CD1c-positive myeloid dendritic cell (primary cell): Measurements from ENCODE around the gene TMEM135.
A peak's percentile ranks its signal among the peaks of the same experiment; 100 is the strongest.

Experiments used
- DNase-seq: peaks from one replicate; pipeline ENCODE4 v3.0.0-alpha.2; 2016; ENCODE audit errors: extremely low spot score

TMEM135 gene

GRCh38 chr11:87301785-87302540 lies 264.2 kb downstream of the TMEM135 start:
- DNase-seq = no peak

GRCh38 chr11:87304412-87304811 lies 266.7 kb downstream of the TMEM135 start:
- DNase-seq = no peak

- DNase-seq = no peak
Measured at GRCh38 chr11:87306262-87306851, 268.6 kb downstream of the TMEM135 start.

- DNase-seq = no peak
Measured at GRCh38 chr11:87307101-87307500, 269.4 kb downstream of the TMEM135 start.

GRCh38 chr11:87315229-87315628 lies 277.5 kb downstream of the TMEM135 start:
- DNase-seq = no peak

- no peak for DNase-seq
Measured at GRCh38 chr11:87316491-87316890, 278.8 kb downstream of the TMEM135 start.

GRCh38 chr11:87317441-87317840 lies 279.7 kb downstream of the TMEM135 start:
- no peak for DNase-seq

- DNase-seq = no peak
Measured at GRCh38 chr11:87320123-87320522, 282.4 kb downstream of the TMEM135 start.

- no peak for DNase-seq
Measured at GRCh38 chr11:87322568-87322967, 284.8 kb downstream of the TMEM135 start.

- DNase-seq = no peak
Measured at GRCh38 chr11:87323899-87324298, 286.2 kb downstream of the TMEM135 start.

- DNase-seq = no peak
Measured at GRCh38 chr11:87324817-87325489, 287.2 kb downstream of the TMEM135 start.

- no peak for DNase-seq
Measured at GRCh38 chr11:87325490-87325872, 287.7 kb downstream of the TMEM135 start.

- DNase-seq = no peak
Measured at GRCh38 chr11:87326594-87326993, 288.9 kb downstream of the TMEM135 start.

GRCh38 chr11:87329172-87329571 lies 291.4 kb downstream of the TMEM135 start:
- DNase-seq = no peak

GRCh38 chr11:87330187-87330601 lies 292.5 kb downstream of the TMEM135 start:
- no peak for DNase-seq

- no peak for DNase-seq
Measured at GRCh38 chr11:87331273-87331672, 293.5 kb downstream of the TMEM135 start.

- DNase-seq = no peak
Measured at GRCh38 chr11:87338046-87338639, 300.4 kb downstream of the TMEM135 start.

GRCh38 chr11:87339416-87339815 lies 301.7 kb downstream of the TMEM135 start:
- no peak for DNase-seq

GRCh38 chr11:87347441-87347840 lies 309.7 kb downstream of the TMEM135 start:
- no peak for DNase-seq

GRCh38 chr11:87347854-87348253 lies 310.1 kb downstream of the TMEM135 start:
- no peak for DNase-seq

- peak; percentile 56 for DNase-seq
Measured at GRCh38 chr11:87351676-87352075, 313.9 kb downstream of the TMEM135 start.
